ENCODE measurements around the gene AGAP6.
"Not testable (repeated sequence)": the region's sequence is repeated elsewhere in the genome, so short reads cannot be mapped to it uniquely, and the experiment has no call there.

Gene AGAP6

DNA sequence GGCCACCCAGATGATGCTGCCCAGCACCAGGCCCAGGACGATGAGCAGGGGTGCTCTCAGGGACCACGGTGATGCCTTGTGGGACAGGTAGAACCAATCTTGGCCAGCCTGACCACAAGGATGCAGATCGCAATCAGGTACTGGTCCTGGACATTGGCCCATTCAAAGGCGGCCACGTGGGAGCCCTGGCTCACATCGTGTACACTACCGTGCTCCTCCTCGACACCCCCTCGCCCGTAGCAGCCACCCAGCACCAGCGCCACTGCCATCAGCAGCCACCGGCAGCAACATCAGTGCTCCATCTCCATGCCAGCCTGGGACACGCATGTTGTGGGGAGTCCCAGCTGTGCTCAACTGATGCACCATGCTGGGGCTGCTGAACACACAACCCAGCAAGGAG is 39.0 kb downstream of the AGAP6 start:
- no peak for DNase-seq

DNA sequence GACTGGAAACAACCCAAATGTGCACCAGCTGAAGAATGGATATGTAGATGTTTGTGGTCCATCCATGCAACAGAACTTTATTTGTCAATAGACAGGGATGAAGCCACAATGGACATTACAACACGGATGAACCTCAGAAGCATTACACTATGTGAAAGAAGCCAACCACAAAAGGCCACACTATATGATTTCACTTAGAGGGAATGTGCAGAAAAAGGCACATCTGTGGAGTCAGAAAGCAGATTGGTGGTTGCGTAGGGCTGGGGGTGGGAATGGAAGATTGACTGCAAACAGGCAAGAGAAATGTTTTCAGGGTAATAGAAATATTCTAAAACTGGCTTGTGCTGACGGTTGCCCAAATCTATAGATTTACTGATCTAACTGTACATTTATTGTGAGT is 45.3 kb downstream of the AGAP6 start:
- DNase-seq = no peak

DNA sequence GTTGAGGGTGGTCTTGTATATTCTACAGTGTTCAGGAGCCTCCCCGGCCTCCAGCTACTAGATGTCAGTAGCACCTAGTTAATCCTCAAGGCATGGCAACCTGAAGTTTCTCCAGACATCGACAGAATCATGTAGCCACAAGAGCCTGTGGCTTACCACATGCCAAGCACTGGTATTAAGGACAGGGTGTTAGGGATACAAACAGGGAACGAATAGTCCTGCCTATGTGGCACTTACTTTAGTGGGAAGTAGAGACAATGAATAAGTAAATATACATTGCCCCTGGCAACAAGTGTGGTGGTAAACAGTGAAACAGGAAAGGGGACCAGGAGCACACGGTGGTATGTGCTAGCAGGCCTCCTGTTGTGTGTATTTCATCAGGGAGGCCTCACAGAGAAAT is 47.1 kb downstream of the AGAP6 start:
- DNase-seq = not testable (repeated sequence)

DNA sequence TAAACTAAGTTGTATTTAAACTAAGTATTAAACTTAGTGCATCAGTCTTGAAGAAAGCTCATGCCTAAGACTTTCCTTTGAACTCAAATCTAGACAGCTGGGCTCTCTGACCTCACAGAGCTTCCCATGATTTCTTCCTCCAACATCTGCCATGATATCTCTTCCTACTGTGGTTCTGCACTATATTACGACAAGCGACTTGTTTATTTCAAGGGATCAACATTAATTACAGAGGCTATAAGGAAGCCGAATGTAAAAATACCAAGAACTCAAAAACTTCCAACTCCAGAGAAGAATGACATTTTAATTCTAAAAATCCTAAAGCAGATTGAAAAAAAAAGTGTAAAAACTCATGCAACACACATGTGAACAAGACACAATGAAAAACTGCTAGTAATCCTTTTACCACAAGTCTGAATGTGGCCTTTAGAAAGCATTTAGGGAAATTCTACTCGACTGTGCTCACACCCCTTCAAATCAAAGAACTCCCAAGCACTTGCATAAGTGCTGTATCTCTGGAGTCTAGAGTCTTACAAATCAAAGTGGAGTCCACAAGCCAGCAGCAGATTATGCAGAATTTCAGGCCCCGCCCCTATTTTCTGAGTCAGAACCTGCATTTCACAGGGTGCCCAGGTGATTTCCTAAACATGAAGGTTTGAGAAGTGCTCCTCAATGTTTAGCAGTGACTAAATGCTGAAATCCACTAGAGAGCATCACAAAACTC is 56.9 kb downstream of the AGAP6 start:
- DNase-seq = no peak

DNA sequence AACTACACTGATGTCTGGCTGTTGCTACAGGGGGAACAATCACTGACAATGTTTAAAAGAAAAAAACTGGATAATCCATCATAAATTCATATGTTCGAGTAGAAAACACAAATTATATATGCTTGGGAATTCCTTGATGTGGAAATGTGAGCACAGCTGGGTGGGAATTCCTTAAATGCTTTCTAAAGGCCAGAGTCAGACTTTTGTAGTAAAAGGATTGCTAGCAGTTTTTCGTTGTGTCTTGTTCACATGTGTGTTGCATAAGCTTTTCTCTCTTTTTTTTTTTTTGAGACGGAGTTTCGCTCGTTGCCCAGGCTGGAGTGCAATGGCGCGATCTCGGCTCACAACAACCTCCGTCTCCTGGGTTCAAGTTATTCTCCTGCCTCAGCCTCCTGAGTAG is 58.3 kb downstream of the AGAP6 start:
- DNase-seq = not testable (repeated sequence)

DNA sequence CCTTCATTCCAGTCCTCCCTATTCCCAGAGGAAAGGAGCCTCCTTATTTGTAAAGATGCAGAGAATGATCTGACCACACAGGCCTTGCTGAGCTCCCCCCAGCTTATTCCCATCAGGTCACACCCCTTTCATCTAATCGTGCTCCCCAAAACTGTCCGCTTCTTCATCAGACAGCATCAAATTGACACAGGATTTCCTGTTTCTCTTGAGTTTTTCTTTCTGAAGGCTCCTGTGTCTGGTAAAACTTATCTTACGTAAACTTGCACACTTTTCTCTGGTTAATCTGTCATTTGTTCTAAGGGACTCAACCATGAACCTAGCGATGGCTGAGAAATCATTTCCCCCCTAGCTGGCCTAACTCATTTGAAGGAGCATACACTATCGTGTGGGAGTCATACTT is 59.4 kb downstream of the AGAP6 start:
- DNase-seq = not testable (repeated sequence)

DNA sequence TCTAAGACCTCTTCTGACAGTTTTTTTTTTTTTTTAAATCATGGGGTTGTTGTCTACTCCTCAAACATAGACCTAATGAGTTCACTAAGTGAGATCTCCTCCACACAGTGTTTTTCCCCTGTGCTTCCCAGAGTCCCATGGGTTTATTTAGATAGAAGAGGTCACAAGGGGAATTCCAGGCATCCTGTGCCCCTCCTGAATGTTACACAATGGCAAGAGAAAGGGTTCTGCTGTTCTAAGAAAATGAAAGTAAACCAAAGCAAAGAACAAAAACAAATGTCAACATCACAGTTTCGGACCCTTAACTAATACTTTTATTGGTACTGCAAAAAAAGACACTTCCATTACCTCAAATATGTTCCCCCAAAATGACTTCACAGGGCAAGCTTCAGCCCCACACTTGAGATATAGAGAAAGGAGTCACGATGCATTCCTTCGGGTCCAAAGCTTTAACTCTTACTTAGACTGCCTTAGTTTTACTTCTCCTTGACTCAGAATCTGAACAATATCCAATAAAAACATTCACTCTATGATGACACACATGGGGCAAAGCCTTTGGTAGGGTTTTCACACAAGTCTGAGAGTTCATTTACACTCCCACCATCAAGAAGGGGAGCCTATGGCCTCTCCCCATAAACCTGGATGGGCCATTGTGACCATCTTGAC is 63.9 kb downstream of the AGAP6 start:
- DNase-seq = not testable (repeated sequence)

DNA sequence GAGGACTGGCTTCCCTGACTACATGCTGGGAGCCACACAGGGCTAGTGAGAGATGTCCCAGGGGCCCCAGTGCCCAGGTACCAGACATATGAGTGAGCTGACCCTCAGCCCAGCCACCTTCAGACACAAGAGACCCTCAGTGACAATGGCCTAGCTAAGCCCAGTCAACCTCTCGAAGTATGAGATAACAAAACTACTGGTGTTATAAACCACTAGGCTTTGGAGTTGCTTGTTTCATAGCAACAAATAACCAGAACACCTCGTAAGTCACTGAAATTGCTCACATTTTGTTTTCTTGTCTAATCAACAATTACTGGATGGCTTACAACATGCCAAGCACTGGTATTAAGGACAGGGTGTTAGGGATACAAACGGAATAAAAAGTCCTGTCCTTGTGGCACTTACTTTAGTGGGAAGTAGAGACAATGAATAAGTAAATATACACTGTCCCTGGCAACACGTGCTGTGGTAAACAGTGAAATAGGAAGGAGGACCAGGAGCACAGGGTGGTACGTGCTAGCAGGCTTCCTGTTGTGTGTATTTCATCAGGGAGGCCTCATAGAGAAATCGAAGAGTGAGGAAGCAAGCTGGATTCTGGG is 64.7 kb downstream of the AGAP6 start:
- not testable (repeated sequence) for DNase-seq

DNA sequence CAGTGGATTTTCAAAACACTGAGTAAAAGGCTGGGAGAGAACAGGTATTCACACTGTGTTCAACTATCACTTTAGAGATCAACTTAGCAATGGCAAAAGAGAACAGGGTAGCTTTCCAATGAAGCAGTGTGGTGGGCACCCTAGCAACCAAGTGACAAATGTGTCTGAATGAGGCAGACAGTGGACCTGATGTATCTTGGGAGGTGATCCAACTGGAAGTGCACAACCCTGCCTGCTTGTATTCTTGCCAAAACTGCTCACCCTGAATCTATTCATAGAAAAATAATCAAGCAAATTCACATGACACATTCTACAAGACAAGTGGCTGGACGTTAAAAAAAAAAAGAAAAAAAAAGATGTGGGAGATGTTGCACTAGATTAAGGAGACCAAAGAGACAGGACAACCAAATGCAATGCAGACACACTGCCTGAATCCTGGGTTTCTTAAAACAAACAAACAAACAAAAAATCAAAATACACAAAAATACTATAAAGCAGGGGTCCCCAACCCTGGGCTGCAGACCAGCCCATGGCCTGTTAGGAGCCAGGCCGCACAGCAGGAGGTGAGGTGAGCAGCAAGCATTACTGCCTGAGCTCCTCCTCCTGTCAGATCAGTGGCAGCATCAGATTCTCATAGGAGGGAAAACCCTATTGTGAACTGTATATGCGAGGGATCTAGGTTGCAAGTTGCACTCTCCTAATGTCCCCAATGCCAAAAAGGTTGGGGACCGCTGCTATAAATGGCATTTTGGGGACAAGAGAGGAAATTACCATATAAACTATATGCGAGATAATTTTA is 67.5 kb downstream of the AGAP6 start:
- DNase-seq = not testable (repeated sequence)

DNA sequence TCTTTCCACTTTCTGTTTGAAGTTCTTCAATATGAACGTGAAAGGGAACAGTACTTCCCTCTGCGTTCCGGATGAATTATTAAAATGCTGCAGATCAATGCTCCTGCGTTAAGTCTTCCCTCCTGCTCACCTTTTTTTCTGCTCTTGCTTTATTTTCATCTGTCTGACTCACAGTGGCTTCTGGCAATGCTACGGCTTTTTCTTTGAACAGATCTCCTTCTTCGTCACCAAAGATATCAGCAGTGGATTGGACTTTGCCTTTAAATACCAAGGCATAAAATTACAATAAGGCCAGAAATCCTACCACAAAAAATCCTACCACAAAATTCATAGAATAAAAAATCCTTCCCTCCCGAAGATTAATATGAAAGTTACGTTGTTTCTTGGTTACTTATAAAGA is 68.4 kb downstream of the AGAP6 start:
- not testable (repeated sequence) for DNase-seq

DNA sequence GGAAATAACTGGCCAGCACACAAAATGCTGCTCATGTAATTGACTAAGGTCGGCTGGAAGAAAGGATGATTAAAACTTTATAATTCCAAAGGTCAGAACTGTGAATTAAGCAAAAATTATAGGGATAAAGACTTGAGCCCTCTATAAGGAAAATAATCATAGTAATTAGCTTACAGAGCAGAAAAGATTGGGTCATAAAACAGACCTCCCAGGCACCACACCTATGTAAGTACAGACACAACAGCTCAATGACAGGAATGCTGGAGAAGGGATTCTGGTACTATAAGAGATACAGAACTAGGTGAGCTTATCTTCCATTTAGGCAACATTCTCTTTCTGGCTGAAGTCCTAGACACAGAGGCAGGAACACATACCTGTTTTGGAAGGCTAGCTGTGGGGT is 70.5 kb downstream of the AGAP6 start:
- DNase-seq = not testable (repeated sequence)

DNA sequence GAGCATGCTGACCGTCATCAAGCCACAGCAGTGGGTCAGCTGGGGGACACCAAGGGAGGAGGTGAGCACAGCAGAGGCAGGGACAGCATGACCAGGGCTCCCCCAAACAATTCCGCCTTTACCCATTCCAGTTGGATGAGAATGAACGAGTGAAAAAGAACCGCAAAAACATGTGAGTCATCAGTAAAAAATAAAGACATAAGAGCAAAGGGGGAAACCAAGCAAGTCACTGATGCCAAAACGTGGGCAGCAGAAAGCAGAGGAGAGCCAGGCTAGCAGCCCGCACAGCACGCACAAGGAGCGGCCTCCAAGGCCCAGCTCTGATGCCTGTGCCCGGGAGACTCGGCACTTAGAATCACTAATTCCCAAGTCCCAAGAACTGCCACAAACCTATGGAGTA is 71.7 kb downstream of the AGAP6 start:
- DNase-seq = not testable (repeated sequence)

All from NCI-H2171 (cell line).